OCI-LY7 (cell line): ENCODE data around the gene CRYGN.

ENCODE experiments used
- CTCF ChIP-seq: fragments of 200-600 bp; sonication (generic); conservative IDR thresholded peaks from 2 replicates; pipeline ENCODE4 v1.5.1; 2014; ENCODE audit warnings: mild to moderate bottlenecking, antibody characterized with exemption, low read length, moderate library complexity, mixed read lengths
- EZH2phosphoT487 ChIP-seq: fragments of 200-600 bp; sonication (generic); IDR thresholded peaks from 2 replicates; pipeline ENCODE4 v1.6.1; 2018; ENCODE audit warnings: low read depth, borderline replicate concordance, mild to moderate bottlenecking, mixed run types, antibody characterized with exemption, low read length, moderate library complexity, mixed read lengths

DNA sequence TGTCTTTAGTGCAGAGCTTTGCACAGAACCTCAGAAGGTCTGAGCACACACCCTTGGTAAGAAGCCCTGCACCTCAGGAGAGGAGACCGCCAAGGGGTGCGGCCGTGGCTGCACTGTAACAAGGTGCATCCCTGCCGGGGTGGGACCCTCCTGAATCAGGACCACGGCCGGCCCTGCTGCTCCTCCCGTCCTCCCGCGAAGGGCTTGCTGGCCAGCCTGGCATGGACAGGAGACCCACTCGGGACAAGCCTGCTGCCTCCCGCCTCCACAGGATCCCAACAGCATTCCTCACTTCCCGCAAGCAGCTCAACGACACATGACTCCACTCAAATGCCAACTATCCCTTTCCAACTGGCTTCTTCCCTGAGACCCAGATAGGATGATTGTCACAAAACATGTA, 42.9 kb downstream of the CRYGN start:
- no peak for TF ChIP-seq CTCF
- no peak for TF ChIP-seq EZH2phosphoT487
